ENCODE data around the gene ZFR2.

GRCh38 chr19:3851254-3852176, 17.3 kb downstream of the ZFR2 start:
- no peak for TF ChIP-seq POLR2AphosphoS5 (IDR thresholded peaks at IDR 0.05)
- TF ChIP-seq, protein P1, sequence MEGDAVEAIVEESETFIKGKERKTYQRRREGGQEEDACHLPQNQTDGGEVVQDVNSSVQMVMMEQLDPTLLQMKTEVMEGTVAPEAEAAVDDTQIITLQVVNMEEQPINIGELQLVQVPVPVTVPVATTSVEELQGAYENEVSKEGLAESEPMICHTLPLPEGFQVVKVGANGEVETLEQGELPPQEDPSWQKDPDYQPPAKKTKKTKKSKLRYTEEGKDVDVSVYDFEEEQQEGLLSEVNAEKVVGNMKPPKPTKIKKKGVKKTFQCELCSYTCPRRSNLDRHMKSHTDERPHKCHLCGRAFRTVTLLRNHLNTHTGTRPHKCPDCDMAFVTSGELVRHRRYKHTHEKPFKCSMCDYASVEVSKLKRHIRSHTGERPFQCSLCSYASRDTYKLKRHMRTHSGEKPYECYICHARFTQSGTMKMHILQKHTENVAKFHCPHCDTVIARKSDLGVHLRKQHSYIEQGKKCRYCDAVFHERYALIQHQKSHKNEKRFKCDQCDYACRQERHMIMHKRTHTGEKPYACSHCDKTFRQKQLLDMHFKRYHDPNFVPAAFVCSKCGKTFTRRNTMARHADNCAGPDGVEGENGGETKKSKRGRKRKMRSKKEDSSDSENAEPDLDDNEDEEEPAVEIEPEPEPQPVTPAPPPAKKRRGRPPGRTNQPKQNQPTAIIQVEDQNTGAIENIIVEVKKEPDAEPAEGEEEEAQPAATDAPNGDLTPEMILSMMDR (IDR thresholded peaks at IDR 0.05 in 8 of 11, conservative IDR thresholded peaks at IDR 0.05 in 3 of 11) = no peak

Measured in spleen (tissue), 7 donors.